Prostate gland (tissue), 2 donors: ENCODE results near the gene CES5A. TPM values are rescaled to one million over a fixed set of nuclear protein-coding genes. Genes with fewer than 3 reads are reported as not detected.
"Not testable (repeated sequence)": the region's sequence is repeated elsewhere in the genome, so short reads cannot be mapped to it uniquely, and the experiment has no call there.

Experiments
- DNase-seq: peaks from one replicate; pipeline ENCODE4 v3.0.0-alpha.2; 2019; ENCODE audit warnings: low spot score
- H3K27ac ChIP-seq, 2 donors: fragments of 200-600 bp; sonication (generic); 2 replicates each; pipeline ENCODE4 v1.5.1; 2017 to 2019
- H3K27me3 ChIP-seq: fragments of 200-600 bp; sonication (generic); replicated peaks from 2 replicates; pipeline ENCODE4 v1.5.1; 2019; ENCODE audit not compliant: insufficient read depth
- H3K36me3 ChIP-seq, 2 donors: fragments of 200-600 bp; sonication (generic); 1 replicate in 1 of 2; 2 replicates in 1 of 2; pipeline versions ENCODE4 v1.5.1 to v1.8.1; 2017 to 2019
- H3K4me1 ChIP-seq: fragments of 200-600 bp; sonication (generic); replicated peaks from 2 replicates; pipeline ENCODE4 v1.5.1; 2019
- H3K4me3 ChIP-seq, 2 donors: fragments of 200-600 bp; sonication (generic); 2 replicates each; pipeline ENCODE4 v1.5.1; 2017 to 2019
- H3K9me3 ChIP-seq: fragments of 200-600 bp; sonication (generic); 2 replicates; pipeline ENCODE4 v1.5.1; 2017
- CTCF ChIP-seq, 4 experiments: fragments of 200-600 bp in 2 of 4; fragments of 450-650 bp in 2 of 4; sonication (generic) in 2 of 4; IDR thresholded peaks; 1 replicate in 3 of 4; 2 replicates in 1 of 4; pipeline ENCODE4 v1.5.1; 2016 to 2019; ENCODE audit warnings: antibody characterized with exemption in 4 of 4, mild to moderate bottlenecking in 2 of 4, moderate library complexity in 2 of 4
- POLR2A ChIP-seq: fragments of 450-650 bp; IDR thresholded peaks from one replicate; pipeline ENCODE4 v1.6.1; 2016; ENCODE audit warnings: antibody characterized with exemption, mild to moderate bottlenecking
- POLR2AphosphoS5 ChIP-seq: sonication (generic); formaldehyde crosslinking; IDR thresholded peaks from one replicate; pipeline ENCODE4 v1.6.1; 2017; ENCODE audit warnings: antibody characterized with exemption
- WGBS: methylation state at CpG from one replicate; pipeline ENCODE4 v1.1.5; 2018; 5-methylcytosine and 5-hydroxymethylcytosine counted together
- intact Hi-C: fragments of 100-400 bp; cut with DNase I; formaldehyde crosslinking; loops from one replicate; pipeline ENCODE4 v1.14.2; 2022
- total RNA-seq, 2 donors: library from RNA; depleted of rRNA; stranded (reverse); fragments of >200 nt; gene quantifications; one replicate each; pipeline ENCODE4 v1.1.0, GENCODE V29; 2016

CES5A gene
- total RNA-seq, 2 donors from 2014 or later = not detected

GRCh38 chr16:55914383-55914782 lies 39.2 kb upstream of the CES5A start:
- TF ChIP-seq CTCF (IDR thresholded peaks at IDR 0.05) (no peak), POLR2A (no peak), POLR2AphosphoS5 (no peak)
- H3K4me1 ChIP-seq = no peaks in the 10 kb centered on the region
- intact Hi-C loops = no loop called here
- no peaks in the 10 kb centered on the region for H3K36me3 ChIP-seq
- 42% methylated on average over 6 of the region's 6 CpGs for WGBS
- DNase-seq = no peak
- no peak overlapping the region for H3K27ac ChIP-seq
- no peak overlapping the region for H3K4me3 ChIP-seq
- H3K9me3 ChIP-seq = no peaks in the 10 kb centered on the region
- no peaks in the 10 kb centered on the region for H3K27me3 ChIP-seq

GRCh38 chr16:55913716-55914115 lies 38.5 kb upstream of the CES5A start:
- intact Hi-C loops = no loop called here
- H3K4me3 ChIP-seq = no peak overlapping the region
- WGBS = 34% methylated on average over 2 of the region's 2 CpGs
- no peaks in the 10 kb centered on the region for H3K36me3 ChIP-seq
- no peak for DNase-seq
- H3K4me1 ChIP-seq = no peaks in the 10 kb centered on the region
- TF ChIP-seq POLR2AphosphoS5 = no peak
- no peak for TF ChIP-seq POLR2A
- TF ChIP-seq CTCF (IDR thresholded peaks at IDR 0.05) = no peak
- no peaks in the 10 kb centered on the region for H3K27me3 ChIP-seq
- H3K9me3 ChIP-seq = no peaks in the 10 kb centered on the region
- no peak overlapping the region for H3K27ac ChIP-seq

- H3K36me3 ChIP-seq, DNase-seq, H3K4me1 ChIP-seq, H3K4me3 ChIP-seq, H3K9me3 ChIP-seq, H3K27me3 ChIP-seq, intact Hi-C loops, H3K27ac ChIP-seq: not testable (repeated sequence)
- WGBS = 23% methylated on average over 2 of the region's 2 CpGs
These were observed 37.9 kb upstream of the CES5A start for GRCh38 chr16:55913121-55913520.

GRCh38 chr16:55912022-55912421 lies 36.8 kb upstream of the CES5A start:
- no peak overlapping the region for H3K4me3 ChIP-seq
- H3K27ac ChIP-seq = no peak overlapping the region
- DNase-seq = no peak
- WGBS = 79% methylated on average over 9 of the region's 9 CpGs
- no peaks in the 10 kb centered on the region for H3K27me3 ChIP-seq
- no peaks in the 10 kb centered on the region for H3K9me3 ChIP-seq
- TF ChIP-seq POLR2A (no peak), CTCF (IDR thresholded peaks at IDR 0.05) (no peak), POLR2AphosphoS5 (no peak)
- no peaks in the 10 kb centered on the region for H3K4me1 ChIP-seq
- H3K36me3 ChIP-seq = no peaks in the 10 kb centered on the region
- intact Hi-C loops = no loop called here

GRCh38 chr16:55911616-55912015 lies 36.4 kb upstream of the CES5A start:
- no peak for DNase-seq
- no peaks in the 10 kb centered on the region for H3K4me1 ChIP-seq
- no peak for TF ChIP-seq POLR2AphosphoS5
- no peak for TF ChIP-seq CTCF (IDR thresholded peaks at IDR 0.05)
- TF ChIP-seq POLR2A = no peak
- intact Hi-C loops = no loop called here
- H3K9me3 ChIP-seq = no peaks in the 10 kb centered on the region
- no peaks in the 10 kb centered on the region for H3K27me3 ChIP-seq
- no peak overlapping the region for H3K4me3 ChIP-seq
- H3K27ac ChIP-seq = no peak overlapping the region
- WGBS = 88% methylated on average over 2 of the region's 2 CpGs
- H3K36me3 ChIP-seq = no peaks in the 10 kb centered on the region
